ENCODE results near the gene TCOF1.

The TCOF1 gene

DNA sequence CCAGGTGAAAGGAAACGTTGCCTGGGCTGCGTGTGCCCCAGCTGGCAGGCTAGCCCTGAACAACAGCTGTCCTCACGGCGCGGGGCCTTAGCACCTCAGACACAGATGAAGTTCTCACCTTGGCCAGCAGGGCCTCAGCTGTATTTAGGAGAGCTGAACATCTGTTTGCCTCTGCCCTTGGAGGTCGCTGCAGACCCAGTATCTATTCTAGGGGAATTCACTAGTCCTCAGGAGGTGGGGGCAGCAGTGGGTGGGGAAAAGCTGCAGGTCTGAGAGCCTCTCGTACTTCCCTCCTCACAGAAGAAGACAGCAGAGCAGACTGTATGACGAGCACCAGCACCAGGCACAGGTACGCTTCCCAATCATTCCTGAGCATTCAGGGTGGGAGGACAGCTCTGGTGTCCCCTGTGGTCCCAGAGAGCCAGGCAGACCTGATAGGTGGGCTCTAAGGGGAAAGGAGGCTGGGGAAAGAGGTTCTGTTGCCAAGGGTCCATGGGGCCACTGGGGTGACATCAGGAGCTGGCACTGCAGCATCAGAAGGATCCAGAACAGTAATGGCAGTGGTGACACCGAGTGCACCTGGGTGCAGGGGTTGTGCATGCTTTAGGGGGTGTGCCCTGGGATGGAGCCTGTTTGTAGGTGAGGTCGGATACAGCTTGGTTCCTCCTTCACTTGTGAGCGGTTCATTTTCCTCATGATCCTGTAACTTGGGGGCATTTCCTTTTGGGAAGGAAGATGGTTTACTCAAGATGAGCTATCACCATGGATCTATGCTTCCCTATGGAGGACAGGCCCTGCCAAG, 41.4 kb downstream of the TCOF1 start:
- Histone ChIP-seq H3K27me3 (ENCODE audit: insufficient read depth, poor library complexity, severe bottlenecking) (no peaks in the 10 kb centered on the region), H3K27ac (replicated peaks) (no peak overlapping the region), H3K4me3 (replicated peaks; ENCODE audit: insufficient read depth, low read length) (no peak overlapping the region)
- no peak for DNase-seq (ENCODE audit: low read depth in 1 of 2, low spot score in 1 of 2)
- TF ChIP-seq, protein P1, sequence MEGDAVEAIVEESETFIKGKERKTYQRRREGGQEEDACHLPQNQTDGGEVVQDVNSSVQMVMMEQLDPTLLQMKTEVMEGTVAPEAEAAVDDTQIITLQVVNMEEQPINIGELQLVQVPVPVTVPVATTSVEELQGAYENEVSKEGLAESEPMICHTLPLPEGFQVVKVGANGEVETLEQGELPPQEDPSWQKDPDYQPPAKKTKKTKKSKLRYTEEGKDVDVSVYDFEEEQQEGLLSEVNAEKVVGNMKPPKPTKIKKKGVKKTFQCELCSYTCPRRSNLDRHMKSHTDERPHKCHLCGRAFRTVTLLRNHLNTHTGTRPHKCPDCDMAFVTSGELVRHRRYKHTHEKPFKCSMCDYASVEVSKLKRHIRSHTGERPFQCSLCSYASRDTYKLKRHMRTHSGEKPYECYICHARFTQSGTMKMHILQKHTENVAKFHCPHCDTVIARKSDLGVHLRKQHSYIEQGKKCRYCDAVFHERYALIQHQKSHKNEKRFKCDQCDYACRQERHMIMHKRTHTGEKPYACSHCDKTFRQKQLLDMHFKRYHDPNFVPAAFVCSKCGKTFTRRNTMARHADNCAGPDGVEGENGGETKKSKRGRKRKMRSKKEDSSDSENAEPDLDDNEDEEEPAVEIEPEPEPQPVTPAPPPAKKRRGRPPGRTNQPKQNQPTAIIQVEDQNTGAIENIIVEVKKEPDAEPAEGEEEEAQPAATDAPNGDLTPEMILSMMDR (IDR thresholded peaks at IDR 0.05; ENCODE audit: insufficient read depth, low read length): no peak
- TF ChIP-seq GABPA (IDR thresholded peaks at IDR 0.05; ENCODE audit: low read depth): no peak
- TF ChIP-seq, protein P2, sequence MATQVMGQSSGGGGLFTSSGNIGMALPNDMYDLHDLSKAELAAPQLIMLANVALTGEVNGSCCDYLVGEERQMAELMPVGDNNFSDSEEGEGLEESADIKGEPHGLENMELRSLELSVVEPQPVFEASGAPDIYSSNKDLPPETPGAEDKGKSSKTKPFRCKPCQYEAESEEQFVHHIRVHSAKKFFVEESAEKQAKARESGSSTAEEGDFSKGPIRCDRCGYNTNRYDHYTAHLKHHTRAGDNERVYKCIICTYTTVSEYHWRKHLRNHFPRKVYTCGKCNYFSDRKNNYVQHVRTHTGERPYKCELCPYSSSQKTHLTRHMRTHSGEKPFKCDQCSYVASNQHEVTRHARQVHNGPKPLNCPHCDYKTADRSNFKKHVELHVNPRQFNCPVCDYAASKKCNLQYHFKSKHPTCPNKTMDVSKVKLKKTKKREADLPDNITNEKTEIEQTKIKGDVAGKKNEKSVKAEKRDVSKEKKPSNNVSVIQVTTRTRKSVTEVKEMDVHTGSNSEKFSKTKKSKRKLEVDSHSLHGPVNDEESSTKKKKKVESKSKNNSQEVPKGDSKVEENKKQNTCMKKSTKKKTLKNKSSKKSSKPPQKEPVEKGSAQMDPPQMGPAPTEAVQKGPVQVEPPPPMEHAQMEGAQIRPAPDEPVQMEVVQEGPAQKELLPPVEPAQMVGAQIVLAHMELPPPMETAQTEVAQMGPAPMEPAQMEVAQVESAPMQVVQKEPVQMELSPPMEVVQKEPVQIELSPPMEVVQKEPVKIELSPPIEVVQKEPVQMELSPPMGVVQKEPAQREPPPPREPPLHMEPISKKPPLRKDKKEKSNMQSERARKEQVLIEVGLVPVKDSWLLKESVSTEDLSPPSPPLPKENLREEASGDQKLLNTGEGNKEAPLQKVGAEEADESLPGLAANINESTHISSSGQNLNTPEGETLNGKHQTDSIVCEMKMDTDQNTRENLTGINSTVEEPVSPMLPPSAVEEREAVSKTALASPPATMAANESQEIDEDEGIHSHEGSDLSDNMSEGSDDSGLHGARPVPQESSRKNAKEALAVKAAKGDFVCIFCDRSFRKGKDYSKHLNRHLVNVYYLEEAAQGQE (IDR thresholded peaks at IDR 0.05; ENCODE audit: insufficient replicate concordance, low read depth): no peak

DNA sequence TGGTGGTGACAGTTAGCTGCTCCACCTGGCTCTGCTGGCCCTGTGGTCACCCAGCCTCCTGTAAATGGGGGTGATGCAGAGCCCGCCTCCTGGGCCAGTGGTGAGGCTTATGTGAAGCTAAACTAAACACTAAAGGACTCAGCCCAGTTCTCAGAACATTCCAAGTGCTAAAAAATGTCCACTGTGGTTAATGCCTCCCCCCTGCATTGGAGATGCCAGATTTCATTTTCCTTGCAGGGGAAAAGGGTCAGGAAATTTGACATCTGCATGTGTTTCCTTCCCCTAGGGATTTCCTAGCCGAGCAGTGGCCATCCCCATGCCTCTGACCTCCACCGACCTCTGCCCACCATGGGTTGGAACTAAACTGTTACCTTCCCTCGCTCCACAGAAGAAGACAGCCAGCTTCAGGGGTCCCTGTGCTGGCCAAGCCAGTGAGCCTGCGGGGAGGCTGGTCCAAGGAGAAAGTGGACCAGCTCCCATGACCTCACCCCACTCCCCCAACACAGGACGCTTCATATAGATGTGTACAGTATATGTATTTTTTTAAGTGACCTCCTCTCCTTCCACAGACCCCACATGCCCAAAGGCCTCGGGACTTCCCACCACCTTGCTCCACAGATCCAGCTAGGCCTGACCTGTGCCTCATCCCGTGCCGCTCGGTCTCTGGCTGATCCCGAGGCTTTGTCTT, 42.2 kb downstream of the TCOF1 start:
- no peak for DNase-seq (ENCODE audit: low read depth in 1 of 2, low spot score in 1 of 2)
- Histone ChIP-seq H3K27ac (replicated peaks) (no peak overlapping the region), H3K4me3 (replicated peaks; ENCODE audit: insufficient read depth, low read length) (no peak overlapping the region), H3K27me3 (ENCODE audit: insufficient read depth, poor library complexity, severe bottlenecking) (no peaks in the 10 kb centered on the region)
- TF ChIP-seq SPI1 (IDR thresholded peaks at IDR 0.05; ENCODE audit: borderline replicate concordance, low read depth) (no peak), POLR2AphosphoS5 (IDR thresholded peaks at IDR 0.05; ENCODE audit: low read depth) (no peak), GABPA (IDR thresholded peaks at IDR 0.05; ENCODE audit: low read depth) (no peak)
- TF ChIP-seq, protein P1 (IDR thresholded peaks at IDR 0.05; ENCODE audit: insufficient read depth, low read length): no peak
- TF ChIP-seq, protein P2 (IDR thresholded peaks at IDR 0.05; ENCODE audit: insufficient replicate concordance, low read depth): no peak

DNA sequence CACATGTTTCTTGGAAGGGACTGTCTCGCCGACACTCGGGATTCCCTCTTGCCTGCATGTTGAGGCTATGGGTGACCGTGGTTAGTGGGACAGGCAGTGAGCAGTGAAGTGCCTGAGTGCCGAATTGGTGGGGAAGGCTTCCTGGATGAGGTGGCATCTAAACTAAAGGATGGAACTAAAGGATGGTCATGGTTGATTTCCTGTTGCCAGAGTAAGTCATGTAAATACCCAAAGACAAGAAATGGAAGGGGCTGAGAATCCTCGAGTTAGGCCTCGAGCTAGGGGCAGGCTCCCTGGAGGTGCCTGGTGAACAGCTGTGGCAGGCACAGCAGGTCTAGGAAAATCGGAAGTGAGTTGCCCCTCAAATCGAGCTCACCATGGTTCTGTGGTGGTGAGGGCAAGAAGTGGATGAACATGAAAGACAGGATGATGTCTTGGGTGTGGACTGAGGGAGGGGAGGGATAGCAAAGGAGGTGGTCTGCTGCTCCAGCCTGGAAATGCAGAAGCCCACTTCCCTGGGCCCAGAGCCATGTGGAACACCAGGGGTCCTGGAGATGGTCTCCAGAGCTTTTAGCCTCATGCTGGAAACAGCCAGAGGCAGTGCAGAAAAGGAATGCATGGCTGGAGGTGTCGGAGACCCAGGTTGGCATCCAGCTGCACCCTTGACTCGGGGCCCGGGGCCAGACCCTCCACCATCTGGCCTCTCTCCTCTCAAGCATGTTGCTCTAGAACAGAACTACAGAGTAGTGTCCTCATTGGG, 43.0 kb downstream of the TCOF1 start:
- no peak for DNase-seq (ENCODE audit: low read depth in 1 of 2, low spot score in 1 of 2)
- Histone ChIP-seq H3K4me3 (replicated peaks; ENCODE audit: insufficient read depth, low read length) (no peak overlapping the region), H3K27ac (replicated peaks) (no peak overlapping the region), H3K27me3 (ENCODE audit: insufficient read depth, poor library complexity, severe bottlenecking) (no peaks in the 10 kb centered on the region)
- TF ChIP-seq, protein P2 (IDR thresholded peaks at IDR 0.05; ENCODE audit: insufficient replicate concordance, low read depth): no peak
- TF ChIP-seq, protein P1 (IDR thresholded peaks at IDR 0.05; ENCODE audit: insufficient read depth, low read length): no peak
- peak; percentile 28; the same call in 1 of the 2 replicates for TF ChIP-seq POLR2AphosphoS5 (IDR thresholded peaks at IDR 0.05; ENCODE audit: low read depth)
